Suprapubic skin (tissue), 4 donors: ENCODE results near the gene KPTN.

Source experiments
- POLR2A ChIP-seq, 2 donors: fragments of 450-650 bp; IDR thresholded peaks; one replicate each; pipeline ENCODE4 v1.6.1; 2017; ENCODE audit warnings: antibody characterized with exemption in 2 of 2, mild to moderate bottlenecking in 2 of 2, moderate library complexity in 2 of 2
- POLR2AphosphoS5 ChIP-seq, 3 donors: sonication (generic); formaldehyde crosslinking; IDR thresholded peaks; one replicate each; pipeline ENCODE4 v1.6.1; 2017; ENCODE audit warnings: antibody characterized with exemption in 3 of 3
- TF ChIP-seq, protein P1 (sequence below), 2 donors: fragments of 200-600 bp in 1 of 2; fragments of 450-650 bp in 1 of 2; sonication (generic) in 1 of 2; IDR thresholded peaks; one replicate each; pipeline ENCODE4 v1.5.1; 2016 to 2019; ENCODE audit warnings: antibody characterized with exemption in 2 of 2, mild to moderate bottlenecking in 1 of 2, moderate library complexity in 1 of 2

DNA sequence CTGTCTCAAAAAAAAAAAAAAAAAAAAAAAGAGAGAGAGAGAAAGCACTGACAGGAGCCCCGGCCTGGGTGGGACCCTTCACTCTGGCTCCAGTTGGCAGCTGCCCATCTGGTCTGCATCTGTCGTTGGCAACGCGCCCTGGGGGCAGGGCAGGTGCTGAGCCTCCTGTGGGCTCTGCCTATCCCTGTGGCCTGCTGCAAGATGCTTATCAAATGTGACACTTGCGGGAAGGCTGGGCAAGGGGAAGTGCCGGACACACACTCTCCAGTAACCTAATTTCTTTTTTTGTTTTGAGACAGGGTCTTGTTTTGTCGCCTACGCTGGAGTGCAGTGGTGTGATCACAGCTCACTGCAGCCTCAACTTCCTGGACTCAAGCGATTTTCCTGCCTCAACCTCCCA lies 10.7 kb upstream of the KPTN start:
- no peak for TF ChIP-seq POLR2A (IDR thresholded peaks at IDR 0.05)
- TF ChIP-seq POLR2AphosphoS5 (IDR thresholded peaks at IDR 0.05), result no peak
- TF ChIP-seq, protein P1, sequence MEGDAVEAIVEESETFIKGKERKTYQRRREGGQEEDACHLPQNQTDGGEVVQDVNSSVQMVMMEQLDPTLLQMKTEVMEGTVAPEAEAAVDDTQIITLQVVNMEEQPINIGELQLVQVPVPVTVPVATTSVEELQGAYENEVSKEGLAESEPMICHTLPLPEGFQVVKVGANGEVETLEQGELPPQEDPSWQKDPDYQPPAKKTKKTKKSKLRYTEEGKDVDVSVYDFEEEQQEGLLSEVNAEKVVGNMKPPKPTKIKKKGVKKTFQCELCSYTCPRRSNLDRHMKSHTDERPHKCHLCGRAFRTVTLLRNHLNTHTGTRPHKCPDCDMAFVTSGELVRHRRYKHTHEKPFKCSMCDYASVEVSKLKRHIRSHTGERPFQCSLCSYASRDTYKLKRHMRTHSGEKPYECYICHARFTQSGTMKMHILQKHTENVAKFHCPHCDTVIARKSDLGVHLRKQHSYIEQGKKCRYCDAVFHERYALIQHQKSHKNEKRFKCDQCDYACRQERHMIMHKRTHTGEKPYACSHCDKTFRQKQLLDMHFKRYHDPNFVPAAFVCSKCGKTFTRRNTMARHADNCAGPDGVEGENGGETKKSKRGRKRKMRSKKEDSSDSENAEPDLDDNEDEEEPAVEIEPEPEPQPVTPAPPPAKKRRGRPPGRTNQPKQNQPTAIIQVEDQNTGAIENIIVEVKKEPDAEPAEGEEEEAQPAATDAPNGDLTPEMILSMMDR (IDR thresholded peaks at IDR 0.05), result no peak
